Stimulated activated CD8-positive, alpha-beta memory T cell treated with anti-CD3 and anti-CD28 coated beads, Interleukin-15, amount 100 ng/mL, for 1 hour (primary cell): ENCODE measurements around the gene NFATC2.
"Not testable (repeated sequence)": the region's sequence is repeated elsewhere in the genome, so short reads cannot be mapped to it uniquely, and the experiment has no call there.

Experiments
- DNase-seq: peaks from one replicate; pipeline ENCODE4 v3.0.0-alpha.2; 2020; ENCODE audit warnings: low read depth

Gene NFATC2

DNA sequence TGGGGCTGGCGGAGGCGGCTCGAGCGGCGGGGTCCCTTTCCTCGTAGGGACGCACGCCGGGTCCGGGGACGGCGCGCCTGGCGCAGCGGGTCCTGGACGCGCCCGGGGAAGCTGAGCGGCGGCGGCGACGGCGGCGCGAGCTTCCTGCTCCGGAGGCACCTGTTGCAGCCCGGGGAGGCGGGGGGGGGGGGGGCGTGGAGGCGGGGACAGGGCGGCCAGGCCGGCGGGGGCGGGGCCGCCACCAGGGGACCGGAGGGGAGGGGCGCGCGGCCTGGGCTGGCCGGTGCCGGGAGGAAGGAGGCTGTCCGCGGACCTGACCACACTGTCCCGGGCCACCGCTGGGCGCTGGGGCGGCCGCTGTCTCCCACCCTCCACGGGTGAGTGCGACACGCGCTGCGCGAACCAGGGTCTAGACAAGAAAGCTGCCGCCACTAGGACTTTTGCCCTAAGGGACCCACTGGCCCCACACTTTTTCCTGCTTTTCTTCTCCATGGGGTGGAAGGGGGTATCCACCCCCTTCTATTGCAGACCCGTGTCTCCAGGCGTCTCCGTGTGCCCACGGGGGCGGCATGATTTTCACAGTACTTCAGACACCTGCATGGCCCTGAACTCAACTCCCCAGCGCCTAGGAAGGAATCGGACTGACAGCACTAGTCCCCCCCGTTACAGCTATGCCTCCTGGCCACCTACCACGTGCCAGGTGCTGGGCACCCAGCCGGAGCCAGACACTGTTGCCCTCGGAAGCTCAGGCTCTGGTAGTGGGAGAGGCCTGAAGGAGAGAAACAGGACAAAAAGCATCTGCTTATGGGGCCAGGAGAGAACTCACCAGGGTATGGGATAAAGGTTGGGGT is at the start of gene NFATC2:
Gene NFATC2, minus strand, starts transcription at position 149 of the 851 bp plus-strand sequence. CDS start 220 bp downstream, outside the sequence.
- DNase-seq: no peak

DNA sequence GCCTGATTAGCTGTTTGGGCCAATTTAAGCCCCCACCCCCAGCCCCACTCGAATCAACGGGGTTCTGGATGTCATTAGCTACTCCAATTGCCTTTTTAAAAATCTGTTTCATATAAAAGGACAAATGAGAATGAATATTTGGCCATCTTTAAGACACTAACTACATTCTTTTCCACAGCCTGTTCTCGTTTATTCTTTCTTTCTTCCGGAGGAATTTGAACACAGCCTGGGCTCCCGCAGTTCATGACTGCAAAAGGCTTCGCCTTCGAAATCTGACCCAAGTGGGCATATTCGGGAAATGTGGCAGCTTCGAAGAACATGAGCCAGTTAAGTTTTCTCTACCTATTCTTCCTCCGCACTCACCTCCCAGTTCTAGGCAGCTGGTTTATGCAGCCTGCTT is 49.4 kb upstream of the NFATC2 start:
- no peak for DNase-seq

DNA sequence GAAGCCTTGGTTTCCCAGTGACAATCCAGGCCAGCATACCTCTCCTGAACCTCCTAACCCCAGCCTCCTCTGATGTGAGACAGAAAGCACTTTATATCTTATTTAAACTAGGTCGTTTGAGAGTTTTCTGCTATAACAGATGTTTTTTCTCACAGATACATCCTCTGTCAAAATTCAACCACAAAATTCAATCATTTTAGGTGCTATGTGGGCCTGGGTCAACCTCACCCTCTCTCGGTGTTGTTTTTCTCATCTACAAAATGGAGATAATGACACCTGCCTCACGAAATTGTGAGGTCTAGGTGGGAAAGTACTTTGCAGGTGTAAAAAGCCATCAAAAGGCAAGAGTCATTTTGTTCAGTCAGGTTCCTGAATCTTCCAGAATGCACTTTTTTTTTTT is 46.2 kb upstream of the NFATC2 start:
- no peak for DNase-seq

DNA sequence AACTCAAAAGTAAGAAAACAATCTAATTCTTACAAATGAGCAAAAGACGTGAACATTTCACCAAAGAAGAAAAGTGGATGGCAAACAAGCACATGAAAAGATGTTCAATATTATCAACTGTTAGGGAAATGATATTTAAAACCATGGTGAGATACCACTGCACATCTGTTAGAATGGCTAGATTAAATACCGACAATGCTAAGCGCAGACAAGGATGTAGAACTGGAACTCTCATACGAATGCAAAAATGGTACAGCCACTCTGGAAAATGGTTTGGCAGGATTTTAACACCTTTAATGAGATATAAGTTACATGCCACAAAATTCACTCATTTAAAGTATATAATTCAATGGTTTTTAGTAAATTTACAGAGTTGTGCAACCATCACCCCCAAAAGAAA is 44.6 kb upstream of the NFATC2 start:
- no peak for DNase-seq

DNA sequence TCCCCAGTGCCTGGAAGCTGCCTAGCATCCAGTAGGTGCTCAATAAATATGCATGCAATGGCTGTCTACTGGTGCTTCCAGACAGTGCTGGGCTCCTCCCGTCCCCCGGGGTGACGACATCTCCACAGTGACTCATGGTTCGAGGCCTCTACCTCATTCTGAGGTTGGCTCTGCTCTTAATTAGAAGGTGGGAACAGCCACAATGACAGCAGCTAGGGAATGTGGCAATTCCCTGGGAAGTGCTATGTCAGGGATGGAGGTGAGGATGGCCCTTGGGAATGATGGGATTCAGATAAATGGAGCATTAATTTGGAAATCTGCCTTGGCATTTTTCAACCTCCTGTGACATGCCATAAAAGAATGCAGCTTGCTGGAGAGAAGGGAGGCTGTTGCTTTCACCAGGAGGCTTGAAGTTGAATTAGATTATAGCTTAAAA is 43.5 kb upstream of the NFATC2 start:
- no peak for DNase-seq

DNA sequence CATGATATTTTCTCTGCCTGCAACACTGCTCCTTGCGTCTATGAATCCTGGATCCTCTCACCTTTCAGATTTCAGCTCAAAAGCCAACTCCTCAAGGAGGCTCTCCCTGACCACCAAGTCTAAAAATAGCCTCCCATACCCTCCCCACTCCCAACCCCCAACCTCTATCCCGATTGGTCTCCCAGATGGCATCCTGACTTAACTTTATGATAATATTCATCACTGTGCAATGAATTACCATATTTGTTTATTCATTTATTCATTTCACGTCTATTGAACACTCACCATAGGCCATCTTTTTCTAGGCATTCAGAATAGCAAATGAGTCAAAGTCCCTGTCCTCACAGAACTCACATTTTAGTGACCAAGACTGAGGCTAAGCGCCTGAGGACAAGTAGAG is 42.6 kb upstream of the NFATC2 start:
- no peak for DNase-seq

DNA sequence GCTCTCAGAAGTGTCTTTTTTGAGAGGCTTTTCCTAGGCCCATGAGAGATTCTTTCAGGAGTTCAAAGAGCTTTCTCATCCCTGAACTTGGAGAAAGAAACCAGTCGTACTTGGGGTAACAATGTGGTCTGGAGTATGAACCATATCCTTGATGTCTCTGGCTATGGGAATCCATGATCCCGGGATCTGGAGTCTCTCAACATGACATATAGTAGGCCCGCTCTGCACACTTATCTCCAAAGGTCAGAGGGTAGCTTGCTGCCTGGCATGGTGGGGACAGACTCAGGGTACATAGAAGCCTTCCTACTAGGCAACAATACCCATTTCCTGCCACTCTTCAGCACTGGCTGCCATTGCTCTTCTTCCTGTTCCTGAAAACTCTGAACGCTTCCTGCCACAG is 42.2 kb upstream of the NFATC2 start:
- DNase-seq: no peak

DNA sequence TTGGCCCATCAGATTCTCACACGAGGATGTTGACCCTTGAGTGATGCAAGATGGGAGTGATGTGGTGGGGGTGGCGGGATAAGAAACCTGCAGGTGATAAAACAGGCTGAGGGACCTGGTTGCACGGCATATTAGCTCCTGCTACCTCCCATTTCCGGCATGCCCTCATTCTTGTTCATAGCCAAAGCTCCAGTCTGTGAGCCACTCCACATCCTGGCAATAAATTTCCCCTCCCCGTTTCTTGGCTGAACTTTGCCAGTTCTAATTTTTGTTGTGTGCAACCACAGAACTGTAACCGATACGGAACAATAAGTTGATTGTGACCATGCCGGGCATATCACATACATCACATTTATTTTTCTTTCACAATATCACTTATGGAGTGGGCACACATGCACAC is 41.6 kb upstream of the NFATC2 start:
- no peak for DNase-seq

DNA sequence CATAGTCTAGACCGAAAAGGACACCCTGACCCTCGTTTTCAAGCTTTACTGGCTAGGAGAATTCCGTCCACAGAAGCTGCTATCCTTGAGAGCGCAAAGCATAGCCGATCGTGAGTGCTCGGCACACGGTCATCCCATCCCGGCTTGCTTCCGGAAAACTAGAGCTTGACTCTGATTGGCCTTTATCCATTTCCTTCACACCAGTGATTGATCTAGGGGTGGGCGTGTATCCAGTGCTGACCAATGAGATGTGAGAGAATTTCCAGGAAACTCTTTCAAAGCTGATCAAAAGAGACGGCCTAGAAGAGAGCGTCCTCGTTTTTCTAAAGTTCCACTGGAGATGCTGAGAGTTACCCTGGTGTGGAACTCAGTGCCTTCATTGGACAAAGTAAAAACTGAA is 41.0 kb upstream of the NFATC2 start:
- DNase-seq: no peak

DNA sequence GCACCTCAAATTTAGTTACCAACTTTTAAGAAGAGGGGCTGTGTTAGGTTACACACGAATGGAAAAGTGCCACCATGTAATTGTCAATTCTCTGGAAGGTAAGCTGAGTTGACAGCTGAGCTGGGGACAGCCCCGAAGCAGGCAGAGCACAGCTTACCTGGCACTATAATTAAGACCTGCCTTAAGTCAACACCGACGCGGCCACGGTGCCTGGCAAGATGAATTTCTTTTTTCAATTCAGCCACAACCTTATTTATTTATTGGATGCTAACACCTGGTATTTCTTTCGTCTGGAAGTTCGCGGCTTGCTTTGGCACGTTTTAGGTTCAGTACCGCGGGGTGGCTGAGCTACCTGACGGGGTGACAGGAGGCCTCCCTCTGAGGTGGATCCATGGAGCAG is 40.6 kb upstream of the NFATC2 start:
- DNase-seq: no peak

DNA sequence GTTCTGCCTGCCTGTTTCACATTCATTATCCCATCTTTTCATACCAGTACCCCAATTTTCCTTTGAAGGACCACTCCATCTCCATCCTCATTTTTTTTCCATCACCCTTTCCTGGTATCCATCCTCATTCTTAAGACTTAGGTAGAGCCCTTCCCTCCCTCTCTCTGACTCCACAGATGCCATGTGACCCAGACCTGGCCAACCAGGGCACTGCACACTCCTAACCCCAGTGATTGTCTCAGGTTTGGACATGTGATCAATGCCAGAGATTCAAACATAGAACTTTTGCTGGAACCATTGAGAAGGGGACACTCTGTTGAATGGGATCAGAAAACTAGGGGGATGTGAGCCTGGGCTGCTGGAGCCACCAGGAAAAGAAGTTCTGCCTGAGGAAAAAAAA is 39.1 kb upstream of the NFATC2 start:
- DNase-seq: no peak

DNA sequence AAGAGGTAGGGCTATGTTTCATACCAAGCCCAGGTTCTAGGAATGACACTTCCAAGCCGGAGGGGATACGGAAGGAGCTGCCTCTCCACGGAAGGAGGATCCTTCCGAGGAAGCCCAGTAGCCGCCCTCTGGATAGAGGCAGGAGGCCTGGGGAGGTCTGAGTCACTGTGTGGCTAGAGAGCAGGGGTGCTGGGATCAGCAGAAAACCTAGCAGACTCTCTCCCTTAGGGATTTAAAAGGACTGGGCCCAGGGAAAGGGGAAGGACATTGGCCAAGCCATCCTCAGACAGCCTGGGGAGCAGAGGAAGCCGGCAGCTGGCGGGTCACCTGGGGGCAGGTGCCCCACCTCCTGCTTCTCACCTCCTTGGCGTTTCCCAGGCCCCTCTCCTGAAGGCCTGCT is 36.6 kb upstream of the NFATC2 start:
- DNase-seq: no peak

DNA sequence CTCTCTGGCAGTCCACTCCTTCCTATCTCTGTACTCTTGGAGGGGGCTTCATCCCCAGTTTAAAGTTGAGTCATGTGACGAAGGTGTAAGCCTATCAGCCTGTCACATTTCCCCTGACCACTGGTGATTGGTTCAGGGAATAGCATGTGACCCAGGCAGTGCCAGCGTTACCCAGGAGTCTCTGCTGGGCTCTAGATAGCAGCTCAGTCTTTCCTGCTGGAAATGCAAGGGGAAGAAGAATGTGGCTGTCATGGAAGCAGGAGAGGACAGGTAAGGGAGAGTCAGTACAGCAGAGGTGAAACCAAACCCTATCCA is 35.6 kb upstream of the NFATC2 start:
- DNase-seq: no peak

DNA sequence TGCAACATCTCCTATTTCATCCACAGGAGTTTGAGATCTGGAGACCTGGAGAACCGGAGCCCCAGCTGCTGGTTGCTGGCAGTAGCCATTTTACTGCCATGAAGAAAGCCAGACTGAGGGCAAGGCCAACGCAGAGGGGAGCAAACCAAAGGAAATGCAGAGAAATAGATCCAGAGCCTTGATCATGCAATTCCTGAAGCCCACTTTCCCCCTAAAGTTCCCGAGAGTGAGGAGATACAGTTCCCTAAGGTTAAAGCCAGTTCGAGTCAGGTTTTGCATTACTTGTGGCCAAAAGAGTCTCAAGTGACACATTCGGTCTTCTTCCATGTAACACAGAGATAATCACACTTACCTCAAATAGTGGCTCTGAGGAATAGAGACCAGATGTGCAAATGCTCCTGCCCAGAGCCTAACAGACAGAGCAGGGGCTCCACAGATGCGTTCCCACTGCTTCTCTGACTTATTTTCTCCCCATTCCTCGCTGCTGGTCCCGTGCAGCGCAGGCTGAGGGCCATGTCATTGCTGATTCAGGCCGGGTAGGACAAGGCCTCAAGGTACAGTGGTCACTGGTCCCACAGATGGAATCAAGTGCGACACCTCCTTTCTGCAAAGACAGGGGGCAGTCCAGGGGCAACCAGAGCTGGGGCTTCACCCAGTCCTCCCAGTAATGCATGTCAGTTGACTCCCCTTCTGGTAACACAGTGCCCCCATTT is 35.1 kb upstream of the NFATC2 start:
- no peak for DNase-seq

DNA sequence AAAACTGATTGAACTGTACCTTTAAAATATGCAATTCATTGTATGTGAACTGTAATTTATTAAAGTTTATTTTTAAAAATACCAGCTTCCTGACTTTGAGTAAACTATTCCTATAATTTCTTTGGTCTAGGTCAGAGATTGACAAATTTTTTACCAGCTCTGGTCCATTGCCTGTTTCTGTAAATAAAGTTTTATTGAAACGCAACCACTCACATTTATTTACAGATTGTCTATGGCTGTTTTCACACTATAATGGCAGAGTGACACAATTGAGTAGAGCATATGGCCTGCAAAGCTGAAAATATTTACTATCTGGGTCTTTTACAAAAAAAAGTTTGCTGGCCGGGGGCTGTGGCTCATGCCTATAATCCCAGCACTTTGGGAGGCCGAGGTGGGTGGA is 33.0 kb upstream of the NFATC2 start:
- DNase-seq: no peak

DNA sequence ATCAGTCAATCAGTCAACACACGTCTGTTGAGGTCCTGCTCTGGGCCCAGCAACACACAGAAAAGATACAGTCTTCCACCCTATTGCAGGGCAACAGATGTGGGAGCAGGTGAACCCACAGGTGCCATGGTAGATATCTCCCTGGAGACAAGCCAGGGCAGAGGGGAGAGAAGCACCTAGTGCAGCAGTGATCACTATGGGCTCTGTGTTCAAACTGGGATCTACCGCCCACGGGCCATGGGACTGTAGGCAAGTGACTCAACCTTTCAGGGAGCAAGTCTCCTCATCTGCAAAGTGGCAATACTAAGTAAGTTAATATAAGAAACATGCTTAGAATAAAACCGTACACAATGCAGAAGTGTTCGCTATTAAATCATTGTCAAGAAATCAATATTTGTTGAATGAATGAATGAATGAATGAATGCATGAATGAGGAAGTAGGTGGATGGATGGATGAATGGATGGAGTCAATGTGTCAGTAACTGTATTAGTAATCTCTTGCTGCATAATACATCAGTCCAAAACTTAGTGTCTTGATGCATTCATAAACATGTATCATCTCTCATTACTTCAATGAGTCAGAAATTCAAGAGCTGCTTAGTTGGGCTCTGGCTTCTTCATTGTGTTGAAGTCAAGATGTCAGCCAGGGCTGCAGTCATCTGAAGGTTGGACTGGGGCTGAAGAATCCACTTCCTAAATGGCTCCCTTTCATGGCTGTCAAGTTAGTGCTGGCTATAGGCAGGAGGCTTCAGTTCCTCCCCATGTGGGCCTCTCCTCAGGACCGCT is 31.9 kb upstream of the NFATC2 start:
- no peak for DNase-seq

DNA sequence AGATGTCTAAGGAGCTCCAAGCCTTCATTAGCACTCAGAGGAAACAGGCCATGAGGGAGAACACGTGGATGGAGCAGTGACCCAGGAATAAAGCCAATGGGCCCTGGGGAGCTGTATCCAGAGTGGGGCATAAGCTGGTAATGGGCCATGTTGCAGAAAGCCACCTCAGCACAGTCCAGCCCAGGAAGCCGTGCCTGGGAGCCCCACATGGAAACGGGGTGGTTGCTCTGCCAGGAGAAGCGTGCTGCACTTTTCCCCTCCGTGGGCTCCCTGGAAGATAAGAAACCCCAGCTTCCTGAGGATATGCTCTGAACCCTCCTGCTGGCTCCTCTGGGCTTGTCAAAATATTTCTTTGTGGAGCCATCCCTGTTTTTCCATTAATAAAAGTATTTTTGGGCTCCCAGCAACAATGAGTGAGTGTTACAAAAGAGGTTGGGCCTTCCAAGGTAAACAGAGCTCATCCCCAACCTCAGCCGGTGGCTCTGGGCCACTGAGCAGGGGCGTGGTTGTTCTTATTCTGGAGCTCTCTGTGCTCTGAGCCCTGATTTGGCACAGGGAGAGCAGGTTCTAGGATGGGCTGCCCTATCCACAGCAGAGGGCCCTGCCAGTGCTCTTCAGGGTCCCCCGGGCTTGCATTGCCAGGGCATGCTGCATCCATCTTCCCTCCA is 31.2 kb upstream of the NFATC2 start:
- no peak for DNase-seq

DNA sequence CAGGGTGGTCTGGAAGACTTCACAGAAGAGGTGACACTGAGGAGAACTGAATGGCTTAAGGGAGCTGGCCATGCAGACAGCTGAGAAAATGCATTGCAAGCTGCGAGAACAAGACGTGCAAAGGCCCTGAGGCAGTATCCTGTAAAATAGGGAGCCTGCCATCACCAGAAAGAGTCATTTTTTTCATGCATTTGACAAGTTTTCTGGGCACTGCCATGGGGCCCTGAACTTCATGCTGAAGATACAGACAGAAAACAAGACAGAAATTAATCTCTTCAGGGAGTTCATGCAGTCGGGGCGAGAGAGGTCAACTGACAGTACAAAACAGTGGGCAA is 28.9 kb upstream of the NFATC2 start:
- no peak for DNase-seq

DNA sequence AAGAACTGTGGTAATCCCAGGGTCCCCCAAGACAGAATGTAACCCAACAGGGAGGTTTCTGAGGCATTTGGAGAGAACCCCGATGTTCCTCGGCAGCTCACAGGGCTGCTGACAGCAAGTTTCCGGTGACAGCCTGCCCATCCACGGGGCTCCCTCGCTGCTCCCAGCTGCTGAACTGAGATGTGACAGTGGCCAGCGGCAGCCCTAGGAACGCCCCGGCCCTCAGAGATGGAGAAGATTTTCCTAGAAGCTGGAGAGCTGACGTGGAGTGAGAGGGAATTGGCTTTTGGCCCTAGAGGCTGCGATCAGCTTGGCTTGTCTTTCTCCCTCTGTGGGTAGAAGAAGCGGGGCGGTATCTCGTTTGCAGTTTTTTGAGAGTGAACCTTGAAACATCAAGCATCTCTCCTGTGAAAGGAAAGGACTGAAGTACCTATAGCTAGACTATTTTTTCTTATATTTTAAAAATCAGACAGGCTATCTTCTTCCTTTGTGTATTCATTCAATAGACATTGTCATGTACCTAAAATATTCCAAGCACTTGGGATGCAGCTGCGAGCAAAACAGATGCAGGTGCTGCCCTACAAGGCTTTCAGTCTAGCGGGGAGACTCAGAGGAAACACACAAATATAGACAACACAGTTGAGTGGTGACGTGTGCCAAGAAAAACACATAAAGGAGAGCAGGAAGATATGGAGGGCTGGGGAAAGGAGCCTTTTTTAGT is 28.4 kb upstream of the NFATC2 start:
- no peak for DNase-seq

DNA sequence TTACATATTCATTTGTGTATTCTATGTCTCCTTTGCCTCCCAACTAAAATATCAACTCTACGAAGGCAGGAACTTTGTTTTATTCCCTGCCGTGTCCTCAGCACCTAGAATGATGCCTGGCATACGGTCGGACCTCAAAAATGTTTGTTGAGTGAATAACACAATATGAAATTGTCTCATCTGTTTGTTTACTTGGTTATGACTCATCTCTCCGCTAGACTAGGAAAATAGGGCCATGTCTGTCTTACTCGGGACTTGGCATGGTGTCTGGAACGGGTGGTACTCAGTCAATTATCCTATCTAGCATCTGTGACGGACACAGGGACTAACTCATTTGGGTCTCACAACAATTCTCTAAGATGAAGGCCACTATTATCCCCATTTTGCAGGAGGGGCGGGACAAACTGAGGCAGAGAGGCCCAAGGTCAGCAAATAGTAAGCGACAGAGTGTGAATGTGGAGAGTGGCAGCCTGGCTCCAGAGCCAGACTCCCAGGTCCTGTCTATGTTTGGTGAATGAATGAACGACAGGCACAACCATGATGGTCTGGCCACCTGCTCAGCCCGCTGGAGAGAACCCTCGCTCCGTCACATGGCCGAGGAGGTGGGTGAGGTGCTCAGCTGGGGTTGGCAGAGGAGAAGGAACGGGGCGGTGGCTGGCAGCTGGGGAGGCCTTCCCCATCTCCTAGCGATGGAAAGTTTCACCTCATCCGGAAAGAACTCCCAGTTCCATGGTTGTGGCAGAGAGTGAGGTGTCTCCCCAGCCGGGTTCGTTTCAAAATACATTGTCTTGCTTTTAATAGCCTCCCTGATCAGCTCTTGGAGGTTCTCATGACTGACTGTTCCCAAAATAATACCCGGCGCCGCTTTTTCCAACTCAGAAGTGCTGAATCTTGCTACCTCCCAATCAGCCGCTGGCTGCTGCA is 27.6 kb upstream of the NFATC2 start:
- no peak for DNase-seq

DNA sequence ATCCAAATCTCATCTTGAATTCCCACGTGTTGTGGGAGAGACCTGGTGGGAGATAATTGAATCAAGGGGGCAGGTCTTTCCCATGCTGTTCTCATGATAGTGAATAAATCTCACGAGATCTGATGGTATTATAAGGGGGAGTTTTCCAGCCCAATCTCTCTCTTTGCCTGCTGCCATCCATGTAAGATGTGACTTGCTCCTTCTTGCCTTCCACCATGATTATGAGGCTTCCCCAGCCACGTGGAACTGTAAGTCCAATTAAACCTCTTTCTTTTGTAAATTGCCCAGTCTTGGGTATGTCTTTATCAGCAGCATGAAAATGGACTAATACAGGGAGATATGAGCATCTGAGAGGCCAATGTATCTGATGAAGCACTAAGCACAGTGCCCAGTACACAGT is 26.0 kb upstream of the NFATC2 start:
- not testable (repeated sequence) for DNase-seq
